ENCODE measurements around the gene PTPRN2.
"Not testable (repeated sequence)": the region's sequence is repeated elsewhere in the genome, so short reads cannot be mapped to it uniquely, and the experiment has no call there.

PTPRN2 gene

GRCh38 chr7:157901166-157901565 is 686.5 kb downstream of the PTPRN2 start:
- DNase-seq (ENCODE audit: low spot score): no peak

GRCh38 chr7:157900556-157900955 is 687.1 kb downstream of the PTPRN2 start:
- no peak for DNase-seq (ENCODE audit: low spot score)

GRCh38 chr7:157900011-157900410 is 687.6 kb downstream of the PTPRN2 start:
- no peak for DNase-seq (ENCODE audit: low spot score)

- no peak for DNase-seq (ENCODE audit: low spot score)
Measured at GRCh38 chr7:157898802-157899505, 688.7 kb downstream of the PTPRN2 start.

- no peak for DNase-seq (ENCODE audit: low spot score)
Measured at GRCh38 chr7:157898261-157898660, 689.4 kb downstream of the PTPRN2 start.

GRCh38 chr7:157897681-157898080 is 689.9 kb downstream of the PTPRN2 start:
- DNase-seq (ENCODE audit: low spot score): no peak

- no peak for DNase-seq (ENCODE audit: low spot score)
Measured at GRCh38 chr7:157896774-157897555, 690.7 kb downstream of the PTPRN2 start.

GRCh38 chr7:157896376-157896675 is 691.3 kb downstream of the PTPRN2 start:
- DNase-seq (ENCODE audit: low spot score): not testable (repeated sequence)

- peak; percentile 27 for DNase-seq (ENCODE audit: low spot score)
Measured at GRCh38 chr7:157895520-157896375, 691.9 kb downstream of the PTPRN2 start.

- not testable (repeated sequence) for DNase-seq (ENCODE audit: low spot score)
Measured at GRCh38 chr7:157895098-157895497, 692.5 kb downstream of the PTPRN2 start.

- no peak for DNase-seq (ENCODE audit: low spot score)
Measured at GRCh38 chr7:157893535-157894044, 694.0 kb downstream of the PTPRN2 start.

GRCh38 chr7:157892751-157893523 is 694.7 kb downstream of the PTPRN2 start:
- no peak for DNase-seq (ENCODE audit: low spot score)

GRCh38 chr7:157890921-157891401 is 696.7 kb downstream of the PTPRN2 start:
- DNase-seq (ENCODE audit: low spot score): no peak

GRCh38 chr7:157889480-157889879 is 698.1 kb downstream of the PTPRN2 start:
- DNase-seq (ENCODE audit: low spot score): no peak

- DNase-seq (ENCODE audit: low spot score): no peak
Measured at GRCh38 chr7:157888579-157888978, 699.0 kb downstream of the PTPRN2 start.

- no peak for DNase-seq (ENCODE audit: low spot score)
Measured at GRCh38 chr7:157887400-157887799, 700.2 kb downstream of the PTPRN2 start.

- DNase-seq (ENCODE audit: low spot score): no peak
Measured at GRCh38 chr7:157886711-157887110, 700.9 kb downstream of the PTPRN2 start.

- DNase-seq (ENCODE audit: low spot score): no peak
Measured at GRCh38 chr7:157886266-157886665, 701.4 kb downstream of the PTPRN2 start.

GRCh38 chr7:157885140-157885539 is 702.5 kb downstream of the PTPRN2 start:
- DNase-seq (ENCODE audit: low spot score): no peak

- no peak for DNase-seq (ENCODE audit: low spot score)
Measured at GRCh38 chr7:157884461-157885062, 703.1 kb downstream of the PTPRN2 start.

Measured in putamen (tissue), 1 donor.